ENCODE results near the gene DYNLT2.

GRCh38 chr6:169785566-169785965 lies 34.2 kb upstream of the DYNLT2 start:
- TF ChIP-seq, protein P1, sequence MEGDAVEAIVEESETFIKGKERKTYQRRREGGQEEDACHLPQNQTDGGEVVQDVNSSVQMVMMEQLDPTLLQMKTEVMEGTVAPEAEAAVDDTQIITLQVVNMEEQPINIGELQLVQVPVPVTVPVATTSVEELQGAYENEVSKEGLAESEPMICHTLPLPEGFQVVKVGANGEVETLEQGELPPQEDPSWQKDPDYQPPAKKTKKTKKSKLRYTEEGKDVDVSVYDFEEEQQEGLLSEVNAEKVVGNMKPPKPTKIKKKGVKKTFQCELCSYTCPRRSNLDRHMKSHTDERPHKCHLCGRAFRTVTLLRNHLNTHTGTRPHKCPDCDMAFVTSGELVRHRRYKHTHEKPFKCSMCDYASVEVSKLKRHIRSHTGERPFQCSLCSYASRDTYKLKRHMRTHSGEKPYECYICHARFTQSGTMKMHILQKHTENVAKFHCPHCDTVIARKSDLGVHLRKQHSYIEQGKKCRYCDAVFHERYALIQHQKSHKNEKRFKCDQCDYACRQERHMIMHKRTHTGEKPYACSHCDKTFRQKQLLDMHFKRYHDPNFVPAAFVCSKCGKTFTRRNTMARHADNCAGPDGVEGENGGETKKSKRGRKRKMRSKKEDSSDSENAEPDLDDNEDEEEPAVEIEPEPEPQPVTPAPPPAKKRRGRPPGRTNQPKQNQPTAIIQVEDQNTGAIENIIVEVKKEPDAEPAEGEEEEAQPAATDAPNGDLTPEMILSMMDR (IDR thresholded peaks at IDR 0.05) = no peak
- TF ChIP-seq POLR2A (IDR thresholded peaks at IDR 0.05) = no peak

All from esophagus squamous epithelium (tissue), 4 donors.